IMR-90 (cell line): ENCODE measurements around the gene RNF149. TPM values are rescaled to one million over a fixed set of nuclear protein-coding genes. Genes with fewer than 3 reads are reported as not detected.

Experiments
- ATAC-seq: fragments of 200-7000 bp; cut with Tn5 transposase; 2 replicates; pipeline ENCODE4 v1.9.1; 2020; ENCODE audit warnings: low read depth, mild to moderate bottlenecking, moderate library complexity
- BruUV-seq: library from RNA; stranded (reverse); fragments of 400-500 nt; replicated peaks from 2 replicates; lab custom pipeline; 2021; lab: Mats Ljungman, UMichigan
- CTCF ChIA-PET: fragments of 300-600 bp; formaldehyde crosslinking; extraction: SDS; loops from one replicate; lab custom pipeline; 2021; ENCODE audit warnings: antibody characterized with exemption; lab: Yijun Ruan, JAX
- POLR2A ChIA-PET: fragments of 300-600 bp; sonication (Branson Sonifier 250); formaldehyde crosslinking; loops from one replicate; lab custom pipeline; 2022; ENCODE audit warnings: antibody characterized with exemption; ENCODE audit not compliant: unreplicated experiment; lab: Charles Lee
- DNase-seq: peaks from one replicate; pipeline ENCODE4 v3.0.0; 2013
- H2AFZ ChIP-seq: replicated peaks from 2 replicates; pipeline ENCODE3; 2013; ENCODE audit warnings: low read length, mild to moderate bottlenecking; ENCODE audit not compliant: poor library complexity
- H2AK5ac ChIP-seq: 2 replicates; pipeline ENCODE4 v1.6.1; 2013; ENCODE audit warnings: low read depth, low read length, inconsistent platforms
- H2AK9ac ChIP-seq: replicated peaks from 2 replicates; pipeline ENCODE3; 2013; ENCODE audit warnings: mild to moderate bottlenecking, low read depth, low read length, moderate library complexity; ENCODE audit not compliant: poor library complexity
- H2BK120ac ChIP-seq: 2 replicates; pipeline ENCODE4 v1.6.1; 2013; ENCODE audit warnings: low read depth, low read length, inconsistent platforms
- H2BK15ac ChIP-seq: 3 replicates; pipeline ENCODE4 v1.6.1; 2013; ENCODE audit warnings: low read depth, low read length, inconsistent platforms
- H2BK20ac ChIP-seq: 2 replicates; pipeline ENCODE4 v1.6.1; 2013; ENCODE audit warnings: low read depth, mild to moderate bottlenecking, inconsistent platforms, low read length, moderate library complexity
- H2BK5ac ChIP-seq: 2 replicates; pipeline ENCODE4 v1.6.1; 2013; ENCODE audit warnings: mild to moderate bottlenecking, low read depth, low read length, inconsistent platforms; ENCODE audit not compliant: poor library complexity, severe bottlenecking
- H3K14ac ChIP-seq: replicated peaks from 2 replicates; pipeline ENCODE4 v1.6.1; 2013; ENCODE audit warnings: low read depth, low read length, inconsistent platforms
- H3K18ac ChIP-seq: 2 replicates; pipeline ENCODE4 v1.6.1; 2013; ENCODE audit warnings: low read depth, low read length, control low read depth
- H3K23ac ChIP-seq: 2 replicates; pipeline ENCODE4 v1.6.1; 2013; ENCODE audit warnings: low read depth, low read length, inconsistent platforms
- H3K27ac ChIP-seq: 2 replicates; pipeline ENCODE4 v1.5.1; 2013; ENCODE audit warnings: mild to moderate bottlenecking, control low read depth, low read length; ENCODE audit not compliant: insufficient read depth
- H3K27me3 ChIP-seq: 2 replicates; pipeline ENCODE4 v1.6.1; 2013; ENCODE audit warnings: low read length; ENCODE audit not compliant: control insufficient read depth, insufficient read depth
- H3K36me3 ChIP-seq: 2 replicates; pipeline ENCODE4 v1.6.1; 2013; ENCODE audit warnings: low read length, mixed read lengths; ENCODE audit not compliant: control insufficient read depth, insufficient read depth
- H3K4ac ChIP-seq: 2 replicates; pipeline ENCODE4 v1.6.1; 2013; ENCODE audit warnings: low read depth, low read length, inconsistent platforms
- H3K4me1 ChIP-seq: 2 replicates; pipeline ENCODE4 v1.6.1; 2013; ENCODE audit warnings: low read length, mixed read lengths; ENCODE audit not compliant: control insufficient read depth, insufficient read depth
- H3K4me2 ChIP-seq: 2 replicates; pipeline ENCODE4 v1.6.1; 2013; ENCODE audit warnings: low read depth, mild to moderate bottlenecking, control low read depth, low read length, moderate library complexity
- H3K4me3 ChIP-seq: 2 replicates; pipeline ENCODE4 v1.5.1; 2013; ENCODE audit warnings: low read depth, mild to moderate bottlenecking, control low read depth, low read length, moderate library complexity; ENCODE audit not compliant: insufficient read depth
- H3K56ac ChIP-seq: 2 replicates; pipeline ENCODE4 v1.6.1; 2013; ENCODE audit warnings: low read length, inconsistent platforms; ENCODE audit not compliant: insufficient read depth; ENCODE audit errors: extremely low read depth
- H3K79me1 ChIP-seq, 2 experiments: 2 replicates each; pipeline ENCODE4 v1.6.1; 2013; ENCODE audit warnings: low read length in 2 of 2, inconsistent platforms in 1 of 2, low read depth in 1 of 2
- H3K9ac ChIP-seq: 2 replicates; pipeline ENCODE4 v1.6.1; 2013; ENCODE audit warnings: low read depth, low read length, control low read depth
- H3K9me1 ChIP-seq: 2 replicates; pipeline ENCODE4 v1.6.1; 2013; ENCODE audit warnings: low read length, inconsistent platforms; ENCODE audit not compliant: insufficient read depth
- H3K9me3 ChIP-seq: 2 replicates; pipeline ENCODE4 v1.6.1; 2013; ENCODE audit warnings: low read length; ENCODE audit not compliant: control insufficient read depth, insufficient read depth
- H4K20me1 ChIP-seq: 2 replicates; pipeline ENCODE4 v1.6.1; 2013; ENCODE audit warnings: low read length, inconsistent platforms; ENCODE audit not compliant: insufficient read depth
- H4K5ac ChIP-seq: 2 replicates; pipeline ENCODE4 v1.6.1; 2013; ENCODE audit warnings: mild to moderate bottlenecking, low read depth, low read length, control low read depth
- H4K8ac ChIP-seq, 2 experiments: 2 replicates each; pipeline ENCODE4 v1.6.1; 2013; ENCODE audit warnings: low read depth in 2 of 2, low read length in 2 of 2, control low read depth in 1 of 2, inconsistent platforms in 1 of 2
- H4K91ac ChIP-seq: 2 replicates; pipeline ENCODE4 v1.6.1; 2013; ENCODE audit warnings: low read depth, low read length, inconsistent platforms; ENCODE audit not compliant: insufficient read depth
- MAFK ChIP-seq: IDR thresholded peaks from 2 replicates; pipeline ENCODE4 v1.6.1; 2012; ENCODE audit warnings: low read depth, low read length, improper control_type of control experiment
- MAZ ChIP-seq: IDR thresholded peaks from 2 replicates; pipeline ENCODE4 v1.6.1; 2012; ENCODE audit warnings: low read depth, mild to moderate bottlenecking, low read length, improper control_type of control experiment, moderate library complexity, borderline replicate concordance
- NFE2L2 ChIP-seq: fragments of 150-350 bp; IDR thresholded peaks from 2 replicates; pipeline ENCODE4 v1.6.1; 2016; ENCODE audit warnings: low read depth, mild to moderate bottlenecking, low read length
- RAD21 ChIP-seq: IDR thresholded peaks from 2 replicates; pipeline ENCODE4 v1.6.1; 2012; ENCODE audit warnings: low read length, improper control_type of control experiment
- RCOR1 ChIP-seq: IDR thresholded peaks from 2 replicates; pipeline ENCODE4 v1.6.1; 2012; ENCODE audit warnings: mild to moderate bottlenecking, low read length, improper control_type of control experiment; ENCODE audit not compliant: insufficient replicate concordance
- RFX5 ChIP-seq: IDR thresholded peaks from 2 replicates; pipeline ENCODE4 v1.8.0; 2012; ENCODE audit warnings: low read depth, mild to moderate bottlenecking, low read length, moderate library complexity
- WGBS, 2 experiments: methylation state at CpG; one replicate each; pipeline versions ENCODE4 v1.1.5 to v1.1.7; 2013; ENCODE audit warnings: missing lambda C conversion rate in 2 of 2; ENCODE audit not compliant: insufficient read length in 1 of 2; ENCODE audit errors: extremely low coverage in 2 of 2; 5-methylcytosine and 5-hydroxymethylcytosine counted together
- dilution Hi-C: fragments of 300-500 bp; cut with HindIII; formaldehyde crosslinking; loops from one replicate; pipeline ENCODE4 v1.14.3; 2018; ENCODE audit warnings: low sequenced_read_pairs; ENCODE audit not compliant: unreplicated experiment
- in situ Hi-C: fragments of 300-500 bp; cut with MboI; formaldehyde crosslinking; loops from 3 replicates; pipeline ENCODE4 v1.14.3; 2019; ENCODE audit warnings: low sequenced_read_pairs, inconsistent platforms, mixed read lengths
- intact Hi-C: fragments of 100-400 bp; cut with micrococcal nuclease; formaldehyde crosslinking; loops from 2 replicates; pipeline ENCODE4 v1.10.0; 2022
- polyA plus RNA-seq, 3 experiments: library from polyadenylated mRNA; depleted of rRNA; stranded (reverse); fragments of >200 nt; gene quantifications; 2 replicates each; pipeline ENCODE4 v1.2.3, GENCODE V29; 2012; ENCODE audit warnings: low replicate concordance in 1 of 3
- total RNA-seq: library from RNA; depleted of rRNA; stranded (reverse); fragments of >200 nt; gene quantifications from 2 replicates; pipeline ENCODE4 v1.2.3, GENCODE V29; 2012

RNF149 gene
- total and polyA plus RNA-seq, 2 of the 4 experiments (the other 2 are of a cell fraction), result 14.5 to 18.6 TPM

DNA sequence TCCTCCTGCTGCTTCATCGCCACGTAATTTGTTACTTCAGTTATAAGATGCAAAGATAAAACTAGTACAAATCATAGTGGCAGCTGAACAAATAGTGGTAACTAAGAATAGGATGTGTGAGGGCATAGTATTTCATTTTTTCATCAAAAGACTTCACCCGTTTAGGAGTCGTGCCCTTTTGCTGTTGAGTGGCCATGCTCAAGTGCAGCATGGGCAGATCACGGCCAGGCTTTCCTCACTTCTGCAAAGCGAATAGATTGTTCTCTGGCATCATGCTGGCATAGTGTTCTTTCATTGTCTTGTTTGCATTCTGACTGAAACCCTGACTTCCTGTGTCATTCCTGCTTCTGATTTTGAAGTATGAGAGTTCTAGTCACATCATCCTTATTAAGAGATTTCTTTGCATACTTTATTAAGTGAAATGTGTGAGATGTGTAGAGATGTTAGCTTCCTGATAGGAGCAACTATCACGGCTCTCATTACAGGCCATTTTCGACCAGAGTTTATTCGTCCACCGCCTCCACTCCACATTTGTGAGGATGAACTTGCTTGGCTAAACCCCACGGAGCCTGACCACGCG, 44.1 kb downstream of the RNF149 start:
- Histone ChIP-seq H3K9me3 (no peaks in the 10 kb centered on the region), H4K20me1 (peaks cover 5% of the 10 kb centered on the region; the same call in 1 of the 2 replicates), H3K18ac (no peak overlapping the region), H3K4me2 (no peak overlapping the region), H3K4me1 (no peaks in the 10 kb centered on the region), H3K9me1 (peaks cover 2% of the 10 kb centered on the region; the same call in 1 of the 2 replicates), H3K56ac (no peak overlapping the region), H4K8ac (no peak overlapping the region), H2BK120ac (no peak overlapping the region), H3K9ac (no peak overlapping the region), H2AK9ac (no peak overlapping the region), H3K79me1 (peaks cover 20 to 37% of the 10 kb centered on the region in 2 experiments), H2BK5ac (no peak overlapping the region), H2BK20ac (no peak overlapping the region), H2AFZ (no peak overlapping the region), H2BK15ac (no peak overlapping the region), H3K14ac (no peak overlapping the region), H3K27ac (no peak overlapping the region), H3K27me3 (no peaks in the 10 kb centered on the region), H3K4ac (no peak overlapping the region), H2AK5ac (no peak overlapping the region), H4K91ac (no peak overlapping the region), H4K5ac (no peak overlapping the region), H3K23ac (no peak overlapping the region), H3K36me3 (peaks cover 42% of the 10 kb centered on the region), H3K4me3 (no peak overlapping the region)
- in situ Hi-C loops, result no loop called here
- no TSS peak for BruUV-seq
- TF ChIP-seq RFX5, result no peak
- no peak for TF ChIP-seq NFE2L2
- TF ChIP-seq MAZ, result no peak
- no peak for TF ChIP-seq MAFK
- TF ChIP-seq RCOR1, result no peak
- no peak for TF ChIP-seq RAD21
- dilution Hi-C loops, result no loop called here
- whole genome bisulfite sequencing, 2 experiments, result 88% methylated on average over 2 of the region's 13 CpGs; no CpG with 5 or more reads in 1 of the 2 experiments
- POLR2A ChIA-PET, result no interaction called here
- intact Hi-C loops, result no loop called here
- no peak for ATAC-seq
- DNase-seq, result no peak
- CTCF ChIA-PET, result no interaction called here
